ENCODE data around the gene CCDC172.

Gene CCDC172

DNA sequence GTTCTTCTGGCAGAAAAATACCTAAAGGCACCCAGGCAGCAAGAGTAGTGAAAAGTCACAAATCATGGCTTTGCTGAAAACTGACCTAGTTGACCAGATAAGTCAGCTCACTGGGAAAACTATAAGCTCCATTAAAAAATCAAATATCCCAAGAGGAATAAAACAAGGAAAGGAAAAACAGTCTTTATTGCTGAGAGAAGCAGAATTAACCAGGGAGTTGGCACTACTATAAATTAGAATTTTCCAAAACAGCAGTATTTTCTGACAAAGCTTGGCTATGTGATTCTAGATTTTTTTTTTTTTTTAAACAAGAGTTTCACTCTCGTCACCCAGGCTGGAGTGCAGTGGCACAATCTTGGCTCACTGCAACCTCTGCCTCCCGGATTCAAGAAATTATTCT lies 12.6 kb downstream of the CCDC172 start:
- TF ChIP-seq, protein P1, sequence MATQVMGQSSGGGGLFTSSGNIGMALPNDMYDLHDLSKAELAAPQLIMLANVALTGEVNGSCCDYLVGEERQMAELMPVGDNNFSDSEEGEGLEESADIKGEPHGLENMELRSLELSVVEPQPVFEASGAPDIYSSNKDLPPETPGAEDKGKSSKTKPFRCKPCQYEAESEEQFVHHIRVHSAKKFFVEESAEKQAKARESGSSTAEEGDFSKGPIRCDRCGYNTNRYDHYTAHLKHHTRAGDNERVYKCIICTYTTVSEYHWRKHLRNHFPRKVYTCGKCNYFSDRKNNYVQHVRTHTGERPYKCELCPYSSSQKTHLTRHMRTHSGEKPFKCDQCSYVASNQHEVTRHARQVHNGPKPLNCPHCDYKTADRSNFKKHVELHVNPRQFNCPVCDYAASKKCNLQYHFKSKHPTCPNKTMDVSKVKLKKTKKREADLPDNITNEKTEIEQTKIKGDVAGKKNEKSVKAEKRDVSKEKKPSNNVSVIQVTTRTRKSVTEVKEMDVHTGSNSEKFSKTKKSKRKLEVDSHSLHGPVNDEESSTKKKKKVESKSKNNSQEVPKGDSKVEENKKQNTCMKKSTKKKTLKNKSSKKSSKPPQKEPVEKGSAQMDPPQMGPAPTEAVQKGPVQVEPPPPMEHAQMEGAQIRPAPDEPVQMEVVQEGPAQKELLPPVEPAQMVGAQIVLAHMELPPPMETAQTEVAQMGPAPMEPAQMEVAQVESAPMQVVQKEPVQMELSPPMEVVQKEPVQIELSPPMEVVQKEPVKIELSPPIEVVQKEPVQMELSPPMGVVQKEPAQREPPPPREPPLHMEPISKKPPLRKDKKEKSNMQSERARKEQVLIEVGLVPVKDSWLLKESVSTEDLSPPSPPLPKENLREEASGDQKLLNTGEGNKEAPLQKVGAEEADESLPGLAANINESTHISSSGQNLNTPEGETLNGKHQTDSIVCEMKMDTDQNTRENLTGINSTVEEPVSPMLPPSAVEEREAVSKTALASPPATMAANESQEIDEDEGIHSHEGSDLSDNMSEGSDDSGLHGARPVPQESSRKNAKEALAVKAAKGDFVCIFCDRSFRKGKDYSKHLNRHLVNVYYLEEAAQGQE (IDR thresholded peaks at IDR 0.05; ENCODE audit: insufficient replicate concordance, low read depth) = no peak
- TF ChIP-seq SPI1 (IDR thresholded peaks at IDR 0.05; ENCODE audit: borderline replicate concordance, low read depth) = no peak
- Histone ChIP-seq H3K4me3 (replicated peaks; ENCODE audit: insufficient read depth, low read length) (no peak overlapping the region), H3K27ac (replicated peaks) (no peak overlapping the region), H3K27me3 (ENCODE audit: insufficient read depth, poor library complexity, severe bottlenecking) (no peaks in the 10 kb centered on the region)
- no peak for DNase-seq (ENCODE audit: low read depth in 1 of 2, low spot score in 1 of 2)

DNA sequence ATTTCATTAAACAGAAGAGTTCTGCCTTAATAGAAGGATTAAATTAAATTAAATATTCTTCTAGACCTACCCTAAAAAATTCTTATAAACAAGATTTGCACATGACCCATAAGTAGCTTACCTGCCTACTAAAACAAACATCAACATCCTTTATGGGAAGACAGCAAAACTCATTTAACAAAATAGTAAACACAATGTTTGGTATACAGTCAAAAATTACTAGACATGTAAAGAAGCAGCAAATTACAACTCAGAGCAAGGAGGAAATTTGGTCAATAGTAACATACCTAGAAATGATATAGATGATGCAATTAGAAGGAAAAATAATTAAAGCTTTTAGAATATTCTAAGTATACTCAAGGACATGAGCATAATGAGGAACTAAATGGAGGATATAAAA lies 27.9 kb downstream of the CCDC172 start:
- TF ChIP-seq SPI1 (IDR thresholded peaks at IDR 0.05; ENCODE audit: borderline replicate concordance, low read depth) = no peak
- TF ChIP-seq, protein P2, sequence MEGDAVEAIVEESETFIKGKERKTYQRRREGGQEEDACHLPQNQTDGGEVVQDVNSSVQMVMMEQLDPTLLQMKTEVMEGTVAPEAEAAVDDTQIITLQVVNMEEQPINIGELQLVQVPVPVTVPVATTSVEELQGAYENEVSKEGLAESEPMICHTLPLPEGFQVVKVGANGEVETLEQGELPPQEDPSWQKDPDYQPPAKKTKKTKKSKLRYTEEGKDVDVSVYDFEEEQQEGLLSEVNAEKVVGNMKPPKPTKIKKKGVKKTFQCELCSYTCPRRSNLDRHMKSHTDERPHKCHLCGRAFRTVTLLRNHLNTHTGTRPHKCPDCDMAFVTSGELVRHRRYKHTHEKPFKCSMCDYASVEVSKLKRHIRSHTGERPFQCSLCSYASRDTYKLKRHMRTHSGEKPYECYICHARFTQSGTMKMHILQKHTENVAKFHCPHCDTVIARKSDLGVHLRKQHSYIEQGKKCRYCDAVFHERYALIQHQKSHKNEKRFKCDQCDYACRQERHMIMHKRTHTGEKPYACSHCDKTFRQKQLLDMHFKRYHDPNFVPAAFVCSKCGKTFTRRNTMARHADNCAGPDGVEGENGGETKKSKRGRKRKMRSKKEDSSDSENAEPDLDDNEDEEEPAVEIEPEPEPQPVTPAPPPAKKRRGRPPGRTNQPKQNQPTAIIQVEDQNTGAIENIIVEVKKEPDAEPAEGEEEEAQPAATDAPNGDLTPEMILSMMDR (IDR thresholded peaks at IDR 0.05; ENCODE audit: insufficient read depth, low read length) = no peak

GRCh38 chr10:116353817-116354216 lies 29.6 kb downstream of the CCDC172 start:
- TF ChIP-seq, protein P2 (IDR thresholded peaks at IDR 0.05; ENCODE audit: insufficient read depth, low read length) = no peak
- TF ChIP-seq, protein P1 (IDR thresholded peaks at IDR 0.05; ENCODE audit: insufficient replicate concordance, low read depth) = no peak
- no peak for TF ChIP-seq SPI1 (IDR thresholded peaks at IDR 0.05; ENCODE audit: borderline replicate concordance, low read depth)
- TF ChIP-seq POLR2AphosphoS5 (IDR thresholded peaks at IDR 0.05; ENCODE audit: low read depth) = no peak
- TF ChIP-seq GABPA (IDR thresholded peaks at IDR 0.05; ENCODE audit: low read depth) = no peak
- Histone ChIP-seq H3K27ac (replicated peaks) (no peak overlapping the region), H3K27me3 (ENCODE audit: insufficient read depth, poor library complexity, severe bottlenecking) (no peaks in the 10 kb centered on the region), H3K4me3 (replicated peaks; ENCODE audit: insufficient read depth, low read length) (no peak overlapping the region)
- no peak for DNase-seq (ENCODE audit: low read depth in 1 of 2, low spot score in 1 of 2)

More for the DNA sequence above, 27.9 kb downstream of the CCDC172 start:
- DNase-seq (ENCODE audit: low read depth in 1 of 2, low spot score in 1 of 2) = no peak
- Histone ChIP-seq H3K27me3 (ENCODE audit: insufficient read depth, poor library complexity, severe bottlenecking) (no peaks in the 10 kb centered on the region), H3K4me3 (replicated peaks; ENCODE audit: insufficient read depth, low read length) (no peak overlapping the region), H3K27ac (replicated peaks) (no peak overlapping the region)

DNA sequence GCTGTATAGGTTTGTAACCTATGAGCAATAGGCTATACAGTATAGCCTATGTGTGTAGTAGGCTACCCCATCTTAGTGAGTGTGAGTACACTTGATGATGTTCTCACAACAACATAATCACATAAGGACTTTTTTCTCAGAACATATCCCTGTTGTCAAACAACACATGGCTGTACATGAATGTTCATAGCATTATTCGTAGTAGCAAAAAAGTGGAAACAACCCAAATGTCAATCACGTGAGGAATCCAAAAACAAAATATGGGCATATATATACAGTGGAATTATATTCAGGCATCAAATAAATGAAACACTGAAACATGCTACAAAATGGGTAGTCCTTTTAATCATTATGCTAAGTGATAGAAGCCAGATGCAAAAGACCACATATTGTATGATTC lies 31.1 kb downstream of the CCDC172 start:
- H3K4me3 ChIP-seq (replicated peaks; ENCODE audit: insufficient read depth, low read length) = no peak overlapping the region
- TF ChIP-seq, protein P1 (IDR thresholded peaks at IDR 0.05; ENCODE audit: insufficient replicate concordance, low read depth) = no peak
- TF ChIP-seq POLR2AphosphoS5 (IDR thresholded peaks at IDR 0.05; ENCODE audit: low read depth) (no peak), SPI1 (IDR thresholded peaks at IDR 0.05; ENCODE audit: borderline replicate concordance, low read depth) (no peak), GABPA (IDR thresholded peaks at IDR 0.05; ENCODE audit: low read depth) (no peak)
- TF ChIP-seq, protein P2 (IDR thresholded peaks at IDR 0.05; ENCODE audit: insufficient read depth, low read length) = no peak
- H3K27ac ChIP-seq (replicated peaks) = no peak overlapping the region
- DNase-seq (ENCODE audit: low read depth in 1 of 2, low spot score in 1 of 2) = no peak
- H3K27me3 ChIP-seq (ENCODE audit: insufficient read depth, poor library complexity, severe bottlenecking) = no peaks in the 10 kb centered on the region
